ENCODE results near the gene MTTP.

The MTTP gene

GRCh38 chr4:99630857-99631360 lies 56.3 kb downstream of the MTTP start:
- no peak for DNase-seq (ENCODE audit: extremely low spot score)
- TF ChIP-seq BHLHE40 (IDR thresholded peaks at IDR 0.05; ENCODE audit: borderline replicate concordance): no peak
- TF ChIP-seq FOXM1 (IDR thresholded peaks at IDR 0.05; ENCODE audit: borderline replicate concordance): no peak
- no peak for TF ChIP-seq CTBP1 (IDR thresholded peaks at IDR 0.05; ENCODE audit: borderline replicate concordance)
- no peak for TF ChIP-seq ELF4 (IDR thresholded peaks at IDR 0.05)
- TF ChIP-seq ZNF384 (IDR thresholded peaks at IDR 0.05): no peak
- POLR2A ChIA-PET: no interaction called here
- CTCF ChIA-PET: no interaction called here

GRCh38 chr4:99633772-99634171 lies 59.1 kb downstream of the MTTP start:
- TF ChIP-seq L3MBTL2 (conservative IDR thresholded peaks at IDR 0.05) (no peak), FOXK2 (IDR thresholded peaks at IDR 0.05) (no peak), PKNOX1 (IDR thresholded peaks at IDR 0.05) (no peak), ZNF384 (IDR thresholded peaks at IDR 0.05) (no peak), TARDBP (IDR thresholded peaks at IDR 0.05) (no peak), FOXA1 (IDR thresholded peaks at IDR 0.05) (no peak), HDGF (IDR thresholded peaks at IDR 0.05; ENCODE audit: borderline replicate concordance) (no peak), SUZ12 (IDR thresholded peaks at IDR 0.05) (no peak), BHLHE40 (IDR thresholded peaks at IDR 0.05; ENCODE audit: borderline replicate concordance) (no peak), LEF1 (IDR thresholded peaks at IDR 0.05; ENCODE audit: borderline replicate concordance) (no peak), FOXM1 (IDR thresholded peaks at IDR 0.05; ENCODE audit: borderline replicate concordance) (no peak), ELF4 (IDR thresholded peaks at IDR 0.05) (no peak)
- no peak for DNase-seq (ENCODE audit: extremely low spot score)
- POLR2A ChIA-PET: no interaction called here
- CTCF ChIA-PET: no interaction called here

GRCh38 chr4:99634742-99635360 lies 60.2 kb downstream of the MTTP start:
- ChIA-PET POLR2A (no interaction called here), CTCF (no interaction called here)
- DNase-seq (ENCODE audit: extremely low spot score): no peak
- no peak for TF ChIP-seq FOXA1 (IDR thresholded peaks at IDR 0.05)

DNA sequence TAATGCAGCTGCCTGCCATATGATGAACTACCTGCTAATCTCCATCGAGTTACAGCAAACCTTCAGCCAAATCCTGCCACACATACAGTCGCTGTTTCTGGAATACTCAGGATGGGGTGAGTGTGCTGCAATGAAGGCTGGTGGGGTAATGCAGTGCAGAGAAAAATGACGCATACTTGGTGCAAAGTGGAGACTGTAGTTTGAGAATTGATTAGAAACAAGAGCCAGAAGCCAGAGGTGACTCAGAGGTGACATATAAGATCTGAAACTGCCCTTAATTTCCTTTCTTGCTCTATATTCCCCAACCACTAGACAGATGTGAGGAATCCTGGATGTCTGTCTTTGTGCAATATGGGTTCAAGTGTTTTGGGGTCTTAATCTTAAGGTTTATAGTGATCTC lies 61.0 kb downstream of the MTTP start:
- ChIA-PET CTCF (no interaction called here), POLR2A (no interaction called here)
- DNase-seq (ENCODE audit: extremely low spot score): no peak
- no peak for TF ChIP-seq ELF4 (IDR thresholded peaks at IDR 0.05)
- no peak for TF ChIP-seq LEF1 (IDR thresholded peaks at IDR 0.05; ENCODE audit: borderline replicate concordance)
- TF ChIP-seq FOXA1 (IDR thresholded peaks at IDR 0.05): no peak
- TF ChIP-seq FOXM1 (IDR thresholded peaks at IDR 0.05; ENCODE audit: borderline replicate concordance): no peak
- TF ChIP-seq ZNF384 (IDR thresholded peaks at IDR 0.05): no peak
- TF ChIP-seq PKNOX1 (IDR thresholded peaks at IDR 0.05): no peak

DNA sequence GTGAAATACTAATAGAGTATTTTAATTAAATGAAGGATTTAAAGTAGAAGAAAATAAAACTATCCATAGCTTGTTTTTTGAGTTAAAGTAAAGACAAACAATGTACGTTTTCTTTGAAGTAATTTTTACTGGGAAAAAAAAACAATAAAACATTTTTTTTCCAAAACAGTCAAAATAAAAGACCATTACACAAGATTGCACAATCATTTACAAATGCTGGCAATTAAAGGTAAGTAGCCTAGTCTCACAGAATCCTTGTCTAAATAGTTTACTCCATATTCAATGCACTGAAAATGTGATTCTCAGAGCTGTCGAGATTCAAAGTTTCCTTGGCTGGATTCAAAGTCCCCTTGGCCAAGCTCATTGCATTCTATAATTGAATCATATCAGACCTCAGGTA lies 61.8 kb downstream of the MTTP start:
- ChIA-PET POLR2A (no interaction called here), CTCF (no interaction called here)
- TF ChIP-seq BHLHE40 (IDR thresholded peaks at IDR 0.05; ENCODE audit: borderline replicate concordance) (no peak), PKNOX1 (IDR thresholded peaks at IDR 0.05) (no peak), HDGF (IDR thresholded peaks at IDR 0.05; ENCODE audit: borderline replicate concordance) (no peak), TARDBP (IDR thresholded peaks at IDR 0.05) (no peak), FOXM1 (IDR thresholded peaks at IDR 0.05; ENCODE audit: borderline replicate concordance) (no peak), CTBP1 (IDR thresholded peaks at IDR 0.05; ENCODE audit: borderline replicate concordance) (no peak), FOXA1 (IDR thresholded peaks at IDR 0.05) (no peak), ARNT (IDR thresholded peaks at IDR 0.05) (no peak), L3MBTL2 (conservative IDR thresholded peaks at IDR 0.05) (no peak), ZNF384 (IDR thresholded peaks at IDR 0.05) (no peak), LEF1 (IDR thresholded peaks at IDR 0.05; ENCODE audit: borderline replicate concordance) (no peak), SP1 (IDR thresholded peaks at IDR 0.05) (no peak), SUZ12 (IDR thresholded peaks at IDR 0.05) (no peak), FOXK2 (IDR thresholded peaks at IDR 0.05) (no peak), NFRKB (IDR thresholded peaks at IDR 0.05) (no peak), ELF4 (IDR thresholded peaks at IDR 0.05) (no peak)
- no peak for DNase-seq (ENCODE audit: extremely low spot score)

- ChIA-PET CTCF (no interaction called here), POLR2A (no interaction called here)
- no peak for DNase-seq (ENCODE audit: extremely low spot score)
- TF ChIP-seq SUZ12 (IDR thresholded peaks at IDR 0.05): no peak
- TF ChIP-seq HDGF (IDR thresholded peaks at IDR 0.05; ENCODE audit: borderline replicate concordance): no peak
- no peak for TF ChIP-seq FOXK2 (IDR thresholded peaks at IDR 0.05)
- no peak for TF ChIP-seq PKNOX1 (IDR thresholded peaks at IDR 0.05)
- no peak for TF ChIP-seq SP1 (IDR thresholded peaks at IDR 0.05)
- no peak for TF ChIP-seq L3MBTL2 (conservative IDR thresholded peaks at IDR 0.05)
- TF ChIP-seq ZNF384 (IDR thresholded peaks at IDR 0.05): no peak
- no peak for TF ChIP-seq FOXM1 (IDR thresholded peaks at IDR 0.05; ENCODE audit: borderline replicate concordance)
- no peak for TF ChIP-seq TARDBP (IDR thresholded peaks at IDR 0.05)
- TF ChIP-seq ARNT (IDR thresholded peaks at IDR 0.05): no peak
- TF ChIP-seq ELF4 (IDR thresholded peaks at IDR 0.05): no peak
- TF ChIP-seq FOXA1 (IDR thresholded peaks at IDR 0.05): no peak
- TF ChIP-seq LEF1 (IDR thresholded peaks at IDR 0.05; ENCODE audit: borderline replicate concordance): no peak
- TF ChIP-seq CTBP1 (IDR thresholded peaks at IDR 0.05; ENCODE audit: borderline replicate concordance): no peak
- TF ChIP-seq NFRKB (IDR thresholded peaks at IDR 0.05): no peak
- TF ChIP-seq BHLHE40 (IDR thresholded peaks at IDR 0.05; ENCODE audit: borderline replicate concordance): no peak
Measured at GRCh38 chr4:99637174-99637573, 62.5 kb downstream of the MTTP start.
